GM21390 (cell line): ENCODE measurements around the gene EXOC3.

Experiments
- ATAC-seq: cut with Tn5 transposase; IDR thresholded peaks from one replicate; pipeline ENCODE4 v1.9.1; 2021; ENCODE audit not compliant: unreplicated experiment

Gene EXOC3

DNA sequence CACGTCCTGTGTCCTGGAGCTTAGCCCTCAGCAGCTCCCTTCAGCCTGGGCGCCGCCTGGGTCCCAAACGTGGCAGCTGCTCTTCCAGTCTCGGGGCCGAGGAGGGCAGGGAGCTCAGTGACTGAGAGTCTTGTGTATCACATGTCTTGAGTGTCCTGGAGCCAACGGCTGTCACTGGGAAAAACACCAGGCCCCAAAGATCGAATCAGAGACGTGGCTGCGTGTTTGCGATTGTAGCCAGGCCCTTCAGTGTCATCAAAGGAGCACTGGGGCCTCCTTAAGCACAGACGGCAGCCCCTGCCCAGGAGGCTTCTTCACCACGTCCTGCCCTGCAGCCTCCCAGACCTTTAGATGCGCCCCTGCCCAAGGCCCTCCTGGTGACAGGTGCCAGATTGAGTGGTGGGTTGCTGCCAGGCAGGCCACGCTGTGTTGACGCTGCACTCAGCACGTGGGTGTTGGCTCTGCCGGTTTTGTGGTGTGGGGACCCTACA, 5.7 kb upstream of the EXOC3 start:
- ATAC-seq: no peak

DNA sequence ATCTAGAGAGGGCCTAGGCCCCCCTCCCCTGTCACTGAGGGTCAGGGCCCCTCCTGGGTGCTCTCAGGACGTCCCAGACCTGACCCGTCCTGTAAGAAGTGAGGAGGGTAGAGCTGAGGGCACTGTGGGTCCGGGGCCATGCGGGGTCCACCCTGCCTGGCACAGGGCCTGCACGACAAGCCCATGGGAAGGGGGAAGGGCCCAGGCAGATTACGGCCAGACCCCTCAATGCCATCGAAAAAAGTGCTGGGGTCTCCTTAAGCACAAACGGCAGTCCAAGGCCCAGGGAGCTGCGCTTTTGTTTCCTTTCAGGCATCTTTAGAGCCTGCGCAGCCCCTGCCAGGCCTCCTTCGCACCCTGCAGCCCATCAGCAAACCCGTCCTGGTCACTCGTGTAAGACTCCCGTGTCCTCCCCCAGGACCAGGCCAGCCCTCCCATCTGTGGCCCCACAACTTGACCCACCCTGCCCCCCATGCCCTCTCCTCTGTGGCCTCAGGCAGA, 4.4 kb upstream of the EXOC3 start:
- no peak for ATAC-seq

DNA sequence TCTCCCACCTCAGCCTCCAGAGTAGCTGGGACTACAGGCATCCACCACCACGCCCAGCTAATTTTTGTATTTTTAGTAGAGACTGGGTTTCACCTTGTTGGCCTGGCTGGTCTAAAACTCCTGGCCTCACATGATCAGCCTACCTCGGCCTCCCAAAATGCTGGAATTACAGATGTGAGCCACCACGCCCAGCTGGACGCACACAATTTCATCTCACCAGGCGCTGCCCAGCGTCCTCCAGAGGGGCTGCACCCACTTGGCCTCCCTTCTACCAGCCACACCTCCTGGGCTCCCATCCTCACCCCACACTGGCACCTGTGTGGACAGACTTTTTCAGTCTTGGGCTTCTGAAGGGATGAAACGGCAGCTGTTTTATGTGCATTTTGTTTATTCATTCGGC, 3.8 kb upstream of the EXOC3 start:
- ATAC-seq: no peak

DNA sequence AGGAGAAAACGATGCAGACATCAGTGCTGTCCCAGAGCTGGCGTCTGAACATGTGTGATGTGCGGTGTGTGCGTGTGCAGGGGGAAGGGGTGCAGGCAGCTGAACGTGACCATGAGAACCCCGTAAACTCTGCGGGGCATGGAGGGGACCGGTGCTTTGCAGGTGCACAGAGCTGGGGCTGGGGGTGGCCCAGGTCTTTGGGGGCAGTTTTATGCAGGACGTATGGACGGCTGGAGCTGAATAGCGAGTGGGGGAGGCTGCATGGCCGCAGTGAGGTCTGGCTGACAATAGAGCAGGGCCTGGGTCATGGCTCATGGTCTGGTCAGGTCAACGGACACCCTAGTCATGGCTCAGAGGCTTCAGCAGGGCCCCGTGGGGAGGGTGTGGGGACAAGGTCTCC, 3.3 kb upstream of the EXOC3 start:
- ATAC-seq: no peak

DNA sequence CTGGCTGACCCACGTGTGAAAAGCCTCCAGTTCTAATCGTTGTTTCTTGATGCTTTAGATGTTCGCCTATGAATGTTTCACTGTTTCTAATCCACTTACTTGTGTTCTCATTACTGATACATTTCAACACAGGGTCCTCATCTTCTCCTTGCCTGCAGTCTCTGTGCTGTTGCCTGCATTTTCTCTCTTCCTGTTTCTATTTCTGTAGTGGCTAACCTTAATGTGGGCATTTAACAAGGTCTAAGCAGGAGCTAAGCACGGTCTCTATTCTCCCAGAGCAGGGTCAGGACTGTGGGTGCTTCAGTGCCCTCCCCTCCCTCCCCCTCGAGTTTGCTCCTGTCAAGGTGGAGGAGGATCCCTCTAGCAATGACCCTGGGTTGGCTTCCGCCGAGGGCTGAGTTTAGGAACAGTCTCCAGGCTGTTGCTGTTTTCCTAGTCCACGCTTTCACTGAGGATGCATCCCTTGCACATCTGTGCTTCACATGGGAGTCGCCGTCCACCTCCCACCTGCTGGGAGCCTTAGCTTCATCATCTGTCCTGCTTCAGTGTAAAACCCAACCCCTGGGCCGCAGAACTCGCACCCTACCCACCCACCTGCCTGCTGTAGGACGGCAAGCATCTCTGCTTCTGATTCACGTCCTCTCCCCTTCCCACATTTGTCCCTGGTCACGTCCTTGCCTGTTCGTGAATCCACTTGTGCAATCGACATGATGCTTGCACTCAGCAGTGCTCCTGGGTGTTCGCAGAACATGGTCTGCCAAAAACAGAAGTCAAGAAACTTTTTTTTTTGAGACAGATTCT, 2.4 kb upstream of the EXOC3 start:
- ATAC-seq: no peak

DNA sequence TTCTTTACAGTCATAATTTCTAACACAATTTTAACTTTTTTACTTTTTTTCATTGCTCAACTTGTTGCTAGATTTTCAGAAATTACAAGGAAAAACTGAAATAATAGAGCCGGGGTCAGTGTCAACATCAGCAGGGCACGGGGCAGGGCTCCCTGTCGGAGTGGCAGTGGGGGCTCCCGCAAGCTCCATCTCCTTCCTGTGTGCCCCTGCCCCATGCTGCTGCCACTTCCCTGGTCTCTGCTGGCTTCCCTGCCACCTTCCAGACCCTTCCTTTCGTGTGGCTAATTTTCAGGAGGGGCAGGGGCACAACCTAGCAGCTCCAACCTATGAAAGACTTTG, 1.0 kb upstream of the EXOC3 start:
- ATAC-seq: no peak

DNA sequence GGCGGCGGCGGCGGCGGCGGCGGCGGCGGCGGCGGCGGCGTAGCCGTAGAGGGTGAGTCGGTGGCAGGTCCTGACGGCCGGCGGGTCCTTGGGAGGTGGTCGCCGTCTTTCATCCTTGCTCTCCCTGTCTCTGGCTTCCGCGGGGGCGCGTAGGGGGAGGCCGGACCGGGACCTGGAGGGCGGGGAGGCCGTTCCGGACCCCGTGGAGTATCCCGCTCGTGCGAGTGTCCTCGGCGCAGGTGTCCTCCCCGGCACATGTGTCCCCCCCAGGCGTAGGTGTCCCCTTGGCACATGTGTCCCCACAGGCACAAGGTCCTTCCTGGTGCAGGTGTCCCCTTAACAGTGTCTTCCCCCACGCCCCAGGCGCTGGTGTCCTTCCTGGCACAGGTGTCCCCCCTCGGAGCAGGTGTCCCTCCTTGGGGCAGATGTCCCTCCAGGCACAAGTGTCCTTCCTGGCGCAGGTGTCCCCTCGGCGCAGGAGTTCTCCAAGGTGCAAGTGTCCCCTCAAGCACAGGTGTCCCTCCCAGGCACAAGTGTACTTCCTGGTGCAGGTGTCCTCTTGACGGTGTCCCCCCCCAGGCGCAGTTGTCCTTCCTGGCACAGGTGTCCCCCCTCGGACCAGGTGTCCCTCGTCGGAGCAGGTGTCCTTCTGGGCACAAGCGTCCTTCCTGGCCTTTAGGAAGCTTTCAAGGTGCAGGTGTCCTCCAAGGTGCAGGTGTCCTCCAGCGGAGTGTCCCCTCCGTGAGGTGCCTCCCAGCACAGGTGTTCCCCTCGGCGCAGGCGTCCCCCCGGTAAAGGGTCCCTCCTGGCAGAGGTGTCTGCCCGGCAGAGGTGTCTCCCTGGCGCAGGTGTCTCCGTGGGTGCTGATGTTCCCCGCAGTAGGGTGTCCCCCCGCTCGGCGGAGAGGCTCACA, 519 bp downstream of the EXOC3 start:
- peak; percentile 22 for ATAC-seq

DNA sequence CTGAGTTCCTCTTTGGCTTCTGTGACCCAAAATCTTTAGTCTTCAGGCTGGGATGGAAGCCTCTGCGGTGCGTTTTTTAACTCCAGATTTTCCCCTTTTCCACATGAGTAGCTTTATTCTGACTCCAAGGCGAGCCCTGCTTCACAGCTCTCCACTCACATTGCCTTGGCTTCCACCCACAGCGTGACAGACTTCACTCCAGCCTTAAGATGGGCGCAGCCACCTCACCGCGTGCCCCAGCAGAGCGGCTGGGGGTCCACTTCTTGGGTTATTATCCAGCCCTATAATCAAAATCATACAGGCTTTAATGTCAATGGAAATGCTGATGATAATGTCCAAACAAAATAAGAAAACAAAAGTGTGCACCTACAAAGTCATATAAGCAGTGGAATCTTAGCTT, 1.2 kb downstream of the EXOC3 start:
- ATAC-seq: no peak

DNA sequence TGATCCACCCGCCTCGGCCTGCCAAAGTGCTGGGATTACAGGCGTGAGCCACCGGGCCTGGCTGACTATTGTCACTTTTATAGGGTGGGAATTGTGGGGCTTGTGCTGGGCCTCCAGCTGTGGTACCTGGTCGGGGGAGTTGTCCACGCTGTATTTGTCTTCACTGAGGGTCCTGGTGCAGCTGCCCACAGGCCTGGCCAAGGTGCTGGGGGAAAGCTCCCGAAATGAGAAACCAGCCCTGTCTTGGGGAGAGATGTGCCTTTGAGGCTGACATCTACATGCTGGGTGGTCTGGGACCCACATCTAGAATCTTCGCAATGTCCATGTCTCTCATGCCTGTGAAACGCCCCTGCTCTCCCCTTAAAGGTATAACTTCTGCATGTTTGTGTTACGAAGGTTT, 2.6 kb downstream of the EXOC3 start:
- ATAC-seq: no peak

DNA sequence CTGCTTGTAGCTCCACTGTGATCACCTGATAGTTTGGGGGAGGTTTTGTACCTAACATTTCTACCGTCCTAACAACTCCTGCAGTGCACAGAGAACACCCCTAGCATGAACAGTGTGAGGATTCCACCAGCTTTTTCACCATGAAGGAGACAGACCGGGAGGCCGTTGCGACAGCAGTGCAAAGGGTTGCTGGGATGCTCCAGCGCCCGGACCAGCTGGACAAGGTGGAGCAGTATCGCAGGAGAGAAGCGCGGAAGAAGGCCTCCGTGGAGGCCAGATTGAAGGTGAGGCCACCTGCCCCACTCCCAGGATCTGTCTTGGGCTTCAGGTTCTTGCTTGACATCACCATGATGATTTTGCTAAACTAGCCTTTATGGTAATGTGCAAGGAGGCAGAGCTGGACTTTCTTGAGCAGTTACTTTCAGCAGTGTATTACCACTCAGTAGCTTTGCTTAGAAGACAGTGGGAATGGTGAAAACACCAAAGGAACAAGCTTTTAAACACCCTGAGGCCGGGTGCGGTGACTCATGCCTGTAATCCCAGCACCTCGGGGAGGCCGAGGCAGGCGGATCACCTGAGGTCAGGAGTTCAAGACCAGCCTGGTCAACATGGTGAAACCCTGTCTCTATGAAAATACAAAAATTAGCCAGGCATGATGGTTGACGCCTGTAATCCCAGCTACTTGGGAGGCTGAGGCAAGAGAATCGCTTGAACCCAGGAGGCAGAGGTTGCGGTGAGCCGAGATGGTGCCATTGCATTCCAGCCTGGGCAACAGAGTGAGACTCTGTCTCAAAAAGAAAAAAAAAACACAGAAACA, 3.3 kb downstream of the EXOC3 start:
- no peak for ATAC-seq

DNA sequence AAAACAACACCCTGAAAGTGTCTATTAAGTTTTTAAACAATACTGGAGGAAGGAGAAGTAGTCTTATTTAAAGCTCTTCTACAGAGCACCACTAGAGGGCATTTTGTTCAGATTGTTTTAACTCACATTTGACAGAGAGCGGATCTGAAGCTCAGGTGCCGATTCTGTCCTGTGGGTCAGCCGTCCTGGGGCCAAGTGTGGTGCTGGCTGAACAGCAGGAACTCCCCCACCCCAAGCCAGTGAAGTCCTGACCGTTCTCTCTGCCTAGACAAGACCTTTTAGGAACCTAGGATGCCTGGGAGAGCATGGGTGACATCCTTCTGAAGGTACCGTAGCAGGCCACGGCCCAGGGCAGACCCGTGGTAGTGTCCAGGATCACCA, 3.9 kb downstream of the EXOC3 start:
- no peak for ATAC-seq

DNA sequence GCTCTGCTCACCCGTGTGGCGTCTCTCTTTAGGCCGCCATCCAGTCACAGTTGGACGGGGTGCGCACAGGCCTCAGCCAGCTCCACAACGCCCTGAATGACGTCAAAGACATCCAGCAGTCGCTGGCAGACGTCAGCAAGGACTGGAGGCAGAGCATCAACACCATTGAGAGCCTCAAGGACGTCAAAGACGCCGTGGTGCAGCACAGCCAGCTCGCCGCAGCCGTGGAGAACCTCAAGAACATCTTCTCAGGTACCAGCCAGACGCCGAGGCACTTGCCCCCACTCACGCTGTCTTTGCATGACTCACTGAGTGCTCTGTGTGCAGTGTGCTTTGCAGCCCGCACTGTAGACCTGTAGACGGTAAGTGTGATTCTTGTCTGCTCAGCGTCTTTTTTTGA, 4.5 kb downstream of the EXOC3 start:
- ATAC-seq: no peak

DNA sequence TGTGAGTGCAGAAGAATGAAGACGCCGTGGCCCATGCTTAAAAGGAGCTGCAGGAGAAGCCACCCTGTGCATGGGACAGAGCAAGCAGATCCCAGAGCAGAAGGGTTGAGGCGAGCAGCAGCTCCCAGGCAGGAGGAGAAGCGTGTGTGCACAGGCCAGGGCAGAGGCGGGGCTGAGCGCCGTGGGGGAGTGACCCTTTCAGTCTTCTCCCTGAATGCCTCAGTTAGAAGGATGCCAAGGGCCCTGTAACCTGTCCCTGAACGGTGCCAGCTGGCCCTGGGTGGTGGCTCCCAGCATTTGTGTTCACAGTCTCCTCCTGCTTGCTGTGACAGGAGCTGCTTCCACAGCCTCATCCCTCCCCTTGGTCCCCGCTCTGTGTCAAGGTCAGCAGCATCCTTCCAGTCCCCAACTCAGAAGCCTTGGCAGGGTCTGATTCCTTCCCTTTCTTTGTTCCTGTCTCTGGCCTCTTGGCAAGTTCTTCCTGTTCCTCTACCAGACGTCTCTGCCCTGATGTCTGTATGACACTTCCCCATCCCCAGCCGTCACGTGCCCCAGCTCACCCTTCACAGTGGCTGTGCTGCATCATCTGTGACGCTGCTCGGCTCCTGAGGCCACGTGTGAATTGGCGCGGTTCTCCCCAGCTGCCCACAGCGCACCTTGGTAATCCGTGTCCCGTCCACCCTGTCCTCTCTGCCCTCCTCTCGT, 5.2 kb downstream of the EXOC3 start:
- ATAC-seq: no peak

DNA sequence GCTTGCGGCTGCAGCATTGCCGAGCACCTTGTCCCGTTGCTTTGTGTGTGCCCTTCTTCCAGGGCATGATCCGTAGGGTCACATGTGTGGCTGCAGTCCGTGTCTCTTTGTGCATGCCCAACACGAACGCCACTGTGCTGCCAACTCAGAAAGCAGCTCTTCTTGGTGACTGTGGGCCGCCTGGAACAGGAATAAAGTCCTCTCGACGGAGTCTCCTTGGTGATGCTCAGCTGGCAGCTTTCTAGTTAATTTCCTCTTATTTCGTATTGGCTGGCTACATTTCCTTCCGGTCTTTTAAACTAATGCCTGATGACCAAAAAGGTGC, 5.8 kb downstream of the EXOC3 start:
- no peak for ATAC-seq

DNA sequence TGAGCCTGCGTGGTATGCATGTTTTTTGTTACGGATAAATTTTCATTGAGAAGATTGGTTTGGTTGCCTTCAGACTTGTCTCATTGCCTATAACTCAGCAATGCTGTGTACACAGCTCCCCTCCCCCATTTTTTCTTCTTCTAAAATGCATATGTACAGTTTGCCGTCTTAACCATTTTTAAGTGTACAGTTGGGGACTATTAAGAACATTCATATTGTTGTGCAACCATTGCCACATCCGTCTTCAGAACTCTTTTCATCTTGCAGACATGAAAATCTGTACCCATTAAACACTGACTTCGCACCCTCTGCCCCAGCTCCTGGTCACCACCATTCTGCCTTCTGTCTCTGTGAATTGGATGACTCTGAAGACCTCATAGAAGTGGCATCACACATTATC, 6.2 kb downstream of the EXOC3 start:
- no peak for ATAC-seq

DNA sequence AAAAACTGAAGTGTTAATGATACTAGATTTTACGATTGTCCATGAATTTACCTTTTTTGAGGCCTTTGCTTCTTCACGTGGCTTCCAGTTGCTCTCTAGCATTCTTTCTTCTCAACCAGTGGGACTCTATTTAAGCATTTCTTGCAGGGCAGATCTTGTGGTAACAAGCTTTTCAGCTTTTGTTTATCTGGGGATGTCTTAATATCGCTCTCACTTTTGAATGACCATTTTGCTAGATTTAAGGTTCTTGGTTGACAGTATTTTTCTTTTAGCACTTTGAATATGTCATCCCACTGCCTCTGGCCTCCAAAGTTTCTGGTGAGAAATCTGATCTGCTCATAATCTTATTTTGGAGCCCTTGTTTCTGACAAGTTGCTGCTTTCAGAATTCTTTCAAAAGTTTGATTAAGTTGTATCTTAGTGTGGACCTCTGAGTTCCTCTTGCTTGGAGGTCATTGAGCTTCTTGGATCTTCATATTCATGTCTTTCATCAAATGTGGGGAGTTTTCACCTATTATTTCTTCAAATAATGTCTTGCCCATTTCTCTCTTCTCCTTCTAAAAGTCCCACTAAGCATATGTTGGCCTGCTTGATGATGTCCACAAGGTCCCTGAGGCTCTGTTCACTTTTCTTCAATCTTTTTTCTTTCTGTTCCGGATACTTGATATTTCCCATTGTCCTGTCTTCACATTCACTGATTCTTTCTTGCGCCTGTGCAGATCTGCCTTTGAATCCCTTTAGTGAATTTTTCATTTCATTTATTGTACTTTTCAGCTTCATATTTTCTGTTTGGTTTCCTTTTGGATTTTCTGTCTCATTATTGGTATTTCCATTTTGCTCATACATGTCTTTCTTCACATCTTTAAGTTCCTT, 8.8 kb downstream of the EXOC3 start:
- no peak for ATAC-seq

DNA sequence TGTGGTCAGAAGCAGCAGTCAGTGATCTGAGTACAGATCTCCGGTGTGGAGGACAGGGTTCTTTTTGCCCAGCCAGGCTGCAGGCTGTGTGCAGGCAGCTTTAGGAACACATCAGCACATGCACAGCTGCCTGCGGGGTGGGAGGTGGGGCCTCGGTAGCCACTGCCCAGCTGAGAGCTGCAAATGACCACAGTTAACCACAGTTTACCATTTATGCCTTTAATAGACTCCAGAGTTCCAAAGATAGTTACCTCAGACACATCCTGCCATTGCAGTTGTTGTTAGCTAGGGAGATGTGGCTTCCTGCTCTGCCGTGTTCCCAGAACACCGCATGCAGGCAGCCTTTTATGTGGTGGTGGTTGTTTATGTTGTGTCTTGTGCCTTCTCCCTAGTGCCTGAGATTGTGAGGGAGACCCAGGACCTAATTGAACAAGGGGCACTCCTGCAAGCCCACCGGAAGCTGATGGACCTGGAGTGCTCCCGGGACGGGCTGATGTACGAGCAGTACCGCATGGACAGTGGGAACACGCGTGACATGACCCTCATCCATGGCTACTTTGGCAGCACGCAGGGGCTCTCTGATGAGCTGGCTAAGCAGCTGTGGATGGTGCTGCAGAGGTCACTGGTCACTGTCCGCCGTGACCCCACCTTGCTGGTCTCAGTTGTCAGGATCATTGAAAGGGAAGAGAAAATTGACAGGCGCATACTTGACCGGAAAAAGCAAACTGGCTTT, 10.2 kb downstream of the EXOC3 start:
- ATAC-seq: no peak

DNA sequence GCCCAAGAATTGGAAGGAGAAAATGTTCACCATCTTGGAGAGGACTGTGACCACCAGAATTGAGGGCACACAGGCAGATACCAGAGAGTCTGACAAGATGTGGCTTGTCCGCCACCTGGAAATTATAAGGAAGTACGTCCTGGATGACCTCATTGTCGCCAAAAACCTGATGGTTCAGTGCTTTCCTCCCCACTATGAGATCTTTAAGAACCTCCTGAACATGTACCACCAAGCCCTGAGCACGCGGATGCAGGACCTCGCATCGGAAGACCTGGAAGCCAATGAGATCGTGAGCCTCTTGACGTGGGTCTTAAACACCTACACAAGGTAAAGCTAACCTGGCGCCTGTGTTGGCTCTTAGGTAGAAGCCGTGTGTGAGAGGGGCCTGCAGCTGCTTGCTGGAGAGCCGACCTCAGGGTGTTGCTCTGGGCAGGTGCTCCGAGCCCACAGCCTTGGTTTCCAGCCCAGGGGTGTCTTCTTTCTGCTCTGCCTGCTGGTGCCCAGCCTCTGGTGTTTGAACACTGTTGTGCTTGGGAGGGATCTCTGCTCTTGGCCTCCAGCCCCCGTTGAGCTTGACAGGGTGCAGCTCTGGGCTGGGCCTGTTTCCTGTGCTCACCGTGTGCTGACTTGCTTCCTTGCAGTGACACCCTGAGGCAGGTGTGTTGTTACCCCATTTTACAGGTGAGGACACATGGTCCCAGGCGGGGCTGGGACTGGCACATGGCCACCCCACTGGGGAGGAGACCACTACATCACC, 10.9 kb downstream of the EXOC3 start:
- ATAC-seq: no peak
